ENCODE measurements around the gene SKI. TPM values are rescaled to one million over a fixed set of nuclear protein-coding genes. Genes with fewer than 3 reads are reported as not detected.

The SKI gene
- total and polyA plus RNA-seq, 9 of the 15 experiments (the other 6 are each of a cell fraction or from before 2014, with no cell fraction given) = 0.10 to 60.5 (median 4.6) TPM

- TF ChIP-seq ESRRB (CRISPR knock-in tag; IDR thresholded peaks at IDR 0.05; ENCODE audit: borderline replicate concordance) = no peak
- TF ChIP-seq SP1 (CRISPR knock-in tag; IDR thresholded peaks at IDR 0.05) = peak; percentile 83; the same call in 1 of the 2 replicates
- TF ChIP-seq ZBTB49 (CRISPR knock-in tag; IDR thresholded peaks at IDR 0.05; ENCODE audit: borderline replicate concordance) = no peak
- TF ChIP-seq ZNF277 (CRISPR knock-in tag; IDR thresholded peaks at IDR 0.05; ENCODE audit: borderline replicate concordance) = no peak
- TF ChIP-seq CHD4 (IDR thresholded peaks at IDR 0.05; ENCODE audit: insufficient read depth, insufficient replicate concordance, low read depth, low read length, poor library complexity, severe bottlenecking) = no peak
- TF ChIP-seq FOXK2 (conservative IDR thresholded peaks at IDR 0.05 in 1 of 2, IDR thresholded peaks at IDR 0.05 in 1 of 2; ENCODE audit: low read depth in 2 of 2) = peak; percentile 19 to 46; a peak in 1 of 4 replicates
- peak; percentile 49 for TF ChIP-seq TCF3 (CRISPR knock-in tag; IDR thresholded peaks at IDR 0.05)
- TF ChIP-seq SIN3B (IDR thresholded peaks at IDR 0.05; ENCODE audit: low read depth) = 0 out of 2 replicates have a peak, but pooled peaks have one; percentile 21
- no peak for TF ChIP-seq MCM2 (IDR thresholded peaks at IDR 0.05; ENCODE audit: low read depth)
- TF ChIP-seq JUND (IDR thresholded peaks at IDR 0.05; ENCODE audit: borderline replicate concordance, low read depth, low read length) = peak; percentile 55; the same call in 1 of the 2 replicates
- TF ChIP-seq JUND (tag; IDR thresholded peaks at IDR 0.05; ENCODE audit: borderline replicate concordance, low read depth, low read length) = no peak; the same call in 2 of the 3 replicates
- no peak for TF ChIP-seq RBM22 (IDR thresholded peaks at IDR 0.05; ENCODE audit: low read depth, low read length, poor library complexity, severe bottlenecking)
- TF ChIP-seq ZNF57 (CRISPR knock-in tag; IDR thresholded peaks at IDR 0.05) = no peak
- TF ChIP-seq TAF15 (IDR thresholded peaks at IDR 0.05; ENCODE audit: low read depth, low read length) = no peak
- no peak for TF ChIP-seq PPARD (CRISPR knock-in tag; IDR thresholded peaks at IDR 0.05)
- TF ChIP-seq CEBPZ (IDR thresholded peaks at IDR 0.05; ENCODE audit: borderline replicate concordance, low read depth, low read length) = no peak
- TF ChIP-seq ZBTB8A (IDR thresholded peaks at IDR 0.05; ENCODE audit: partially characterized antibody) = no peak
- TF ChIP-seq FOXJ2 (tag; IDR thresholded peaks at IDR 0.05) = no peak
- no peak for TF ChIP-seq CAMTA2 (CRISPR knock-in tag; conservative IDR thresholded peaks at IDR 0.05)
- no peak for TF ChIP-seq SNRNP70 (optimal IDR thresholded peaks at IDR 0.05; ENCODE audit: low read depth, low read length)
- TF ChIP-seq HSF4 (CRISPR knock-in tag; IDR thresholded peaks at IDR 0.05; ENCODE audit: borderline replicate concordance) = no peak
These were observed 28.9 kb upstream of the SKI start (continued) for GRCh38 chr1:2199042-2199810.

Measured in K562 (cell line).